Measurements from ENCODE around the gene DTNBP1. TPM values are rescaled to one million over a fixed set of nuclear protein-coding genes. Genes with fewer than 3 reads are reported as not detected.

The DTNBP1 gene
- total and polyA plus RNA-seq, 2 of the 4 experiments (the other 2 are of a cell fraction), result 4.8 to 18.7 TPM

GRCh38 chr6:15593798-15594197 lies 69.0 kb downstream of the DTNBP1 start:
- Histone ChIP-seq H3K4me1 (ENCODE audit: control insufficient read depth, insufficient read depth, low read length) (peaks cover 5% of the 10 kb centered on the region; the same call in 1 of the 2 replicates), H2BK20ac (ENCODE audit: low read depth, low read length) (no peak overlapping the region), H2BK5ac (ENCODE audit: low read depth, low read length, poor library complexity, severe bottlenecking) (no peak overlapping the region), H3K14ac (replicated peaks; ENCODE audit: low read depth, low read length) (no peak overlapping the region), H4K91ac (ENCODE audit: insufficient read depth, low read depth, low read length) (no peak overlapping the region), H3K18ac (ENCODE audit: low read depth, low read length) (no peak overlapping the region), H2BK120ac (ENCODE audit: low read depth, low read length) (no peak overlapping the region), H4K8ac (ENCODE audit: low read depth in 2 of 2, low read length in 2 of 2) (no peak overlapping the region), H4K5ac (ENCODE audit: low read depth, low read length) (no peak overlapping the region), H3K36me3 (ENCODE audit: control insufficient read depth, insufficient read depth, low read length) (no peaks in the 10 kb centered on the region), H3K9me3 (ENCODE audit: control insufficient read depth, insufficient read depth, low read length) (no peaks in the 10 kb centered on the region), H2BK15ac (ENCODE audit: low read depth, low read length) (no peak overlapping the region), H3K79me1 (ENCODE audit: low read depth in 1 of 2, low read length in 2 of 2) (peaks cover 3 to 5% of the 10 kb centered on the region in 2 experiments; a peak in 1 of 4 replicates), H3K4me2 (ENCODE audit: low read depth, low read length) (no peak overlapping the region), H3K27me3 (ENCODE audit: control insufficient read depth, insufficient read depth, low read length) (no peaks in the 10 kb centered on the region), H2AK5ac (ENCODE audit: low read depth, low read length) (no peak overlapping the region), H3K27ac (ENCODE audit: insufficient read depth, low read length) (no peak overlapping the region), H4K20me1 (ENCODE audit: insufficient read depth, low read length) (no peaks in the 10 kb centered on the region), H3K4me3 (ENCODE audit: insufficient read depth, low read depth, low read length) (no peak overlapping the region), H3K9me1 (ENCODE audit: insufficient read depth, low read length) (peaks cover 3% of the 10 kb centered on the region; the same call in 1 of the 2 replicates), H2AFZ (replicated peaks; ENCODE audit: low read length, poor library complexity) (no peak overlapping the region), H3K4ac (ENCODE audit: low read depth, low read length) (no peak overlapping the region), H3K56ac (ENCODE audit: extremely low read depth, insufficient read depth, low read length) (no peak overlapping the region), H2AK9ac (replicated peaks; ENCODE audit: low read depth, low read length, poor library complexity) (no peak overlapping the region), H3K9ac (ENCODE audit: low read depth, low read length) (no peak overlapping the region), H3K23ac (ENCODE audit: low read depth, low read length) (no peak overlapping the region)
- ATAC-seq (ENCODE audit: low read depth) (no peak), DNase-seq (peak; percentile 27)
- no peak for TF ChIP-seq BHLHE40 (IDR thresholded peaks at IDR 0.05; ENCODE audit: low read depth, low read length)
- TF ChIP-seq MXI1 (IDR thresholded peaks at IDR 0.05; ENCODE audit: borderline replicate concordance, low read depth, low read length), result no peak
- no peak for TF ChIP-seq NFE2L2 (IDR thresholded peaks at IDR 0.05; ENCODE audit: low read depth, low read length)
- no peak for TF ChIP-seq ELK1 (IDR thresholded peaks at IDR 0.05; ENCODE audit: borderline replicate concordance, low read depth, low read length)
- no peak for TF ChIP-seq RAD21 (IDR thresholded peaks at IDR 0.05; ENCODE audit: low read length)
- TF ChIP-seq RCOR1 (IDR thresholded peaks at IDR 0.05; ENCODE audit: insufficient replicate concordance, low read length), result no peak
- TF ChIP-seq CEBPB (IDR thresholded peaks at IDR 0.05; ENCODE audit: low read depth, low read length), result no peak
- TF ChIP-seq CTCF (conservative IDR thresholded peaks at IDR 0.05; ENCODE audit: low read depth, low read length), result no peak
- no peak for TF ChIP-seq MAFK (IDR thresholded peaks at IDR 0.05; ENCODE audit: low read depth, low read length)
- TF ChIP-seq FOS (IDR thresholded peaks at IDR 0.05; ENCODE audit: low read depth, low read length), result no peak
- TF ChIP-seq MAZ (IDR thresholded peaks at IDR 0.05; ENCODE audit: borderline replicate concordance, low read depth, low read length), result no peak
- no peak for TF ChIP-seq SMC3 (IDR thresholded peaks at IDR 0.05; ENCODE audit: low read depth, low read length)
- no peak for TF ChIP-seq RFX5 (IDR thresholded peaks at IDR 0.05; ENCODE audit: low read depth, low read length)
- TF ChIP-seq POLR2A (IDR thresholded peaks at IDR 0.05; ENCODE audit: low read depth, low read length), result no peak
- no TSS peak for BruUV-seq (replicated peaks)
- intact Hi-C loops (cut with micrococcal nuclease), result no loop called here
- POLR2A ChIA-PET (ENCODE audit: unreplicated experiment), result no interaction called here
- dilution Hi-C loops (cut with HindIII; ENCODE audit: low sequenced_read_pairs, unreplicated experiment), result no loop called here
- in situ Hi-C loops (cut with MboI; ENCODE audit: low sequenced_read_pairs), result no loop called here
- 33% methylated on average over 1 of the region's 2 CpGs; no CpG with 5 or more reads in 1 of the 2 experiments for WGBS, 2 experiments (ENCODE audit: extremely low coverage in 2 of 2, insufficient read length in 1 of 2)
- CTCF ChIA-PET, result interaction anchor here (0.6 to 0.7 kb wide), 2 partner anchors 89 to 613 kb away, joined by 5 to 10 read pairs; no protein-coding TSS in a partner anchor
